GM19043 (cell line): ENCODE results near the gene PIK3R5.
"Not testable (repeated sequence)": the region's sequence is repeated elsewhere in the genome, so short reads cannot be mapped to it uniquely, and the experiment has no call there.

Experiments used
- ATAC-seq: cut with Tn5 transposase; IDR thresholded peaks from one replicate; pipeline ENCODE4 v1.9.1; 2021; ENCODE audit warnings: low read depth; ENCODE audit not compliant: unreplicated experiment

PIK3R5 gene

GRCh38 chr17:8862213-8863056, 103.1 kb downstream of the PIK3R5 start:
- ATAC-seq = no peak

GRCh38 chr17:8861495-8862181, 103.9 kb downstream of the PIK3R5 start:
- no peak for ATAC-seq

- no peak for ATAC-seq
These were observed 105.6 kb downstream of the PIK3R5 start for GRCh38 chr17:8859804-8860430.

- ATAC-seq = no peak
These were observed 106.3 kb downstream of the PIK3R5 start for GRCh38 chr17:8859027-8859803.

GRCh38 chr17:8857919-8858318, 107.6 kb downstream of the PIK3R5 start:
- peak; percentile 37 for ATAC-seq

GRCh38 chr17:8856869-8857575, 108.5 kb downstream of the PIK3R5 start:
- ATAC-seq = no peak

- ATAC-seq = not testable (repeated sequence)
These were observed 109.3 kb downstream of the PIK3R5 start for GRCh38 chr17:8856205-8856603.

- ATAC-seq = no peak
These were observed 109.9 kb downstream of the PIK3R5 start for GRCh38 chr17:8855477-8856204.

GRCh38 chr17:8851600-8851999, 113.9 kb downstream of the PIK3R5 start:
- ATAC-seq = no peak

GRCh38 chr17:8849311-8850041, 116.0 kb downstream of the PIK3R5 start:
- ATAC-seq = no peak

- ATAC-seq = no peak
These were observed 117.6 kb downstream of the PIK3R5 start for GRCh38 chr17:8847891-8848290.

- ATAC-seq = no peak
These were observed 118.7 kb downstream of the PIK3R5 start for GRCh38 chr17:8846768-8847211.

- no peak for ATAC-seq
These were observed 121.0 kb downstream of the PIK3R5 start for GRCh38 chr17:8844229-8845218.

GRCh38 chr17:8843344-8843743, 122.2 kb downstream of the PIK3R5 start:
- ATAC-seq = no peak

- ATAC-seq = no peak
These were observed 123.7 kb downstream of the PIK3R5 start for GRCh38 chr17:8841844-8842243.

- no peak for ATAC-seq
These were observed 126.0 kb downstream of the PIK3R5 start for GRCh38 chr17:8839410-8839935.

GRCh38 chr17:8838551-8839095, 126.9 kb downstream of the PIK3R5 start:
- ATAC-seq = no peak
